Type B pancreatic cell (in vitro differentiated cells): ENCODE measurements around the gene HOXC6. TPM values are rescaled to one million over a fixed set of nuclear protein-coding genes. Genes with fewer than 3 reads are reported as not detected.

Experiments
- DNase-seq: peaks from one replicate; pipeline ENCODE4 v3.0.0; 2021; ENCODE audit warnings: mixed read lengths; ENCODE audit not compliant: unreplicated experiment; ENCODE audit errors: extremely low spot score
- H3K27ac Mint-ChIP-seq: 2 replicates; pipeline ENCODE4 v1.8.0; 2021; ENCODE audit warnings: mild to moderate bottlenecking, mixed read lengths
- H3K27me3 Mint-ChIP-seq: 2 replicates; pipeline ENCODE4 v1.8.0; 2021; ENCODE audit warnings: mixed read lengths
- H3K36me3 Mint-ChIP-seq: 2 replicates; pipeline ENCODE4 v1.8.0; 2021; ENCODE audit warnings: mixed read lengths
- H3K4me1 Mint-ChIP-seq: one replicate; pipeline ENCODE4 v1.8.0; 2021; ENCODE audit warnings: mixed read lengths; ENCODE audit not compliant: unreplicated experiment
- H3K4me3 Mint-ChIP-seq: 2 replicates; pipeline ENCODE4 v1.8.0; 2021; ENCODE audit warnings: mild to moderate bottlenecking, mixed read lengths
- H3K9me3 Mint-ChIP-seq: 2 replicates; pipeline ENCODE4 v1.8.0; 2021; ENCODE audit warnings: mixed read lengths
- CTCF ChIP-seq: fragments of 200-600 bp; sonication (generic); conservative IDR thresholded peaks from 2 replicates; pipeline ENCODE4 v1.5.0; 2021; ENCODE audit warnings: antibody characterized with exemption, mild to moderate bottlenecking
- total RNA-seq: library from RNA; stranded (reverse); gene quantifications from 2 replicates; pipeline ENCODE4 v1.2.1, GENCODE V29; 2021; ENCODE audit warnings: low replicate concordance

HOXC6 gene
- total RNA-seq, 1 donor from 2014 or later = 23.0 TPM

GRCh38 chr12:54019924-54020590 lies 8.2 kb upstream of the HOXC6 start:
- TF ChIP-seq CTCF = no peak
- peak overlapping the region; percentile 10 for H3K27ac Mint-ChIP-seq

DNA sequence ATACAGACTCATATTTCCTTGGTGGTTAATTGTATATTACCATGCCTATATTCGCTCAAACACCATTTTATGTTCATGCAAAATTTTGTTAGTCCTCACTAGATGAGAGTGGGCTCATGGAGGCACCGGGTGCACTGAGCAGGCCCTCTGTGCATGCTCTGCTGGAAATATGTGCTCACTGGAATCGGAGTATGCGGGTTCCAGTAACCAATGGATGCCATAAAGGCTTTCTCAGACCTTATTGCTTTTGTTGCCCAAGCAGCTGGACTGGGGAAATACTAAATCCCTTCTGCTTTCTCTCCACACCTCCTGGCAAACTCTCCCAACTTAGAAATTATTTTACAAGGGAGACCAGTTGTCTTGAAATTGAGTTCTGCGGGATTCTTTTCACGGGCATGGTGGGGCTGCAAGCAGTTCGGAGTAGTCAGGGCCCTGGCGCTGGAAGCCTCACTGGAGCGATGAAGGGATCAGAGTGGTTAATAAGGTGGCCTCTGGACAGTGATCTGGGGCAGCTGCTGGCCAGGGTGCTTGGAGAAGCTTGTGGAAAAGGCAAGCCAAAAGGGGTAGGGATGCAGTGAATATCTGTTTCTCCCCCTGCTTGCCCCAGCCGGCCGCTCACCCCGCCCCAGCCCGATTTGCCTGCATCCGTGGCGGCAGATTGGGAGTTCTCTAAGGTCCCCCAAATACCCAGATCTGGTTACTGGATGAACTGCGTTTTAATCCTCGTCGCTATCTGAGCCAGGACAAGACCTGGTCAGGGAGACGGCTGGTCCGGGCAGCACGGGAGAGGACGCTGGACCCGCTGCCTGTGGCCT lies 7.4 kb upstream of the HOXC6 start:
- no peak for TF ChIP-seq CTCF
- Mint-ChIP-seq H3K27me3 (peaks cover 91% of the 10 kb centered on the region), H3K4me1 (peaks cover 36% of the 10 kb centered on the region), H3K27ac (no peak overlapping the region), H3K36me3 (peaks cover 4% of the 10 kb centered on the region), H3K4me3 (no peak overlapping the region), H3K9me3 (no peaks in the 10 kb centered on the region)
- DNase-seq = no peak

More at GRCh38 chr12:54019924-54020590, 8.2 kb upstream of the HOXC6 start:
- H3K9me3 Mint-ChIP-seq = no peaks in the 10 kb centered on the region
- H3K36me3 Mint-ChIP-seq = peaks cover 4% of the 10 kb centered on the region
- H3K27me3 Mint-ChIP-seq = peaks cover 91% of the 10 kb centered on the region
- H3K4me1 Mint-ChIP-seq = peaks cover 29% of the 10 kb centered on the region
- peak overlapping the region; percentile 77 for H3K4me3 Mint-ChIP-seq
- DNase-seq = no peak

GRCh38 chr12:54021432-54022013 lies 6.7 kb upstream of the HOXC6 start:
- Mint-ChIP-seq H3K9me3 (no peaks in the 10 kb centered on the region), H3K27ac (peak overlapping the region; percentile 36), H3K4me3 (peak overlapping the region; percentile 78), H3K4me1 (peaks cover 41% of the 10 kb centered on the region), H3K27me3 (peaks cover 90% of the 10 kb centered on the region), H3K36me3 (peaks cover 4% of the 10 kb centered on the region)
- no peak for DNase-seq
- TF ChIP-seq CTCF = peak; percentile 25

DNA sequence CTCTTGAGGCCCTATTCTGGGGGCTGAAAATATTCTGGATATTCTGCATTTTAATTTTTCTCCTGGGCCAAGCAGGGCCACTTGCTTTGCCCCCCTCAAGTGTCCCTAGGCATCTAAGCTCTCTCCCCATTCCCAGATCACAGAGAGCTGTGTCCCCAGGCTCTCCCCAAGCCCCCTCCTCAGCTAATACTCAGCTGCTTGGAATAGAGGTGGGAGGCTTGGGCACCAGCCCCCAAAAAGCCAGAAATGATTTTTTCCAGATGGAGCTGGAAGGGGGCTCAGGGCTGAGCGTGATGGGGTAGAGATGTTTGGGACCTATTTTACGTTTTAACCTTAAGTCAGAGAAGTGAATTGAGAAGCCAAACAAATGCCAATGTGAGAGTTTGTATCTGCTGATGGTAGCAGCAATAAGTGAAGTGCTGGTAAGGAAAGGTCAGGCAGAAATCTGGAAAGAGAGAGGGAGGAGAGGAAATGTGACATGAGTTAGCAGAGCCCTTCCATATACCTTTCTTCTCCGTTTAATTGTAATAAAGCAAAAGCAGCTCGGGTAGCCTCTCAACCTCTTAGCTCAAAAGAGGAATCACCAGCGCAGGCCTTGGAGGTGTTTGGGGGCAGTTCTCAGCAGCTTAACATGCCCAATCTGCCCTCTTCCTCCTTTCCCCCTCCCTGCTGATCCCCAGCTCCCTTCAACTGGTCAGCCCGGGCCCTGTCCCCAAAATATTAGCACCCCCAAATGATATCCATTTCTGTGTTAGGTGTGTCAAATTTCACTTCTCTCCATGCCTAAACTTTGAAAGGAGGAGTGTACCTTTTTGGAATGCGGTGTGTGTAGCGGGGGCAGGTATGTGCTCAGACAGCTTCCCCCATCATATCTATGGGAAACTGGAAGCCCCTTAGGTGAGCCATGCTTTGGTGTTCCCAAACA lies 5.0 kb upstream of the HOXC6 start:
- Mint-ChIP-seq H3K27me3 (peaks cover 94% of the 10 kb centered on the region), H3K4me1 (peaks cover 42% of the 10 kb centered on the region), H3K9me3 (no peaks in the 10 kb centered on the region), H3K27ac (no peak overlapping the region), H3K4me3 (no peak overlapping the region), H3K36me3 (peaks cover 4% of the 10 kb centered on the region)
- TF ChIP-seq CTCF = no peak
- no peak for DNase-seq

GRCh38 chr12:54024127-54024526 lies 4.1 kb upstream of the HOXC6 start:
- H3K4me1 Mint-ChIP-seq = peaks cover 43% of the 10 kb centered on the region
- H3K4me3 Mint-ChIP-seq = peak overlapping the region; percentile 66
- TF ChIP-seq CTCF = no peak
- DNase-seq = no peak
- peaks cover 4% of the 10 kb centered on the region for H3K36me3 Mint-ChIP-seq
- H3K27me3 Mint-ChIP-seq = peaks cover 95% of the 10 kb centered on the region
- no peak overlapping the region for H3K27ac Mint-ChIP-seq
- H3K9me3 Mint-ChIP-seq = no peaks in the 10 kb centered on the region
